Measurements from ENCODE around the gene NUDT12. TPM values are rescaled to one million over a fixed set of nuclear protein-coding genes. Genes with fewer than 3 reads are reported as not detected.

The NUDT12 gene
- total RNA-seq, 1 experiment from 2014 or later = 9.2 TPM

- Histone ChIP-seq H3K4me3 (ENCODE audit: low read depth in 2 of 2, low read length in 2 of 2) (no peak overlapping the region), H3K9me3 (ENCODE audit: control insufficient read depth, insufficient read depth, low read depth, low read length) (no peaks in the 10 kb centered on the region), H3K36me3 (ENCODE audit: control insufficient read depth, insufficient read depth, low read length) (no peaks in the 10 kb centered on the region), H3K27me3 (ENCODE audit: control insufficient read depth, insufficient read depth, low read length) (no peaks in the 10 kb centered on the region), H3K27ac (ENCODE audit: low read length) (no peak overlapping the region), H3K4me1 (ENCODE audit: control insufficient read depth, insufficient read depth, low read length) (no peaks in the 10 kb centered on the region)
- TF ChIP-seq POLR2AphosphoS5 (IDR thresholded peaks at IDR 0.05; ENCODE audit: low read depth, low read length) (no peak), SIN3A (IDR thresholded peaks at IDR 0.05; ENCODE audit: borderline replicate concordance, insufficient read depth, low read depth, low read length) (no peak), REST (IDR thresholded peaks at IDR 0.05; ENCODE audit: insufficient read depth in 1 of 2, low read depth in 2 of 2, low read length in 1 of 2) (no peak), TCF7L2 (IDR thresholded peaks at IDR 0.05; ENCODE audit: low read depth, low read length) (no peak)
- TF ChIP-seq, protein P1, sequence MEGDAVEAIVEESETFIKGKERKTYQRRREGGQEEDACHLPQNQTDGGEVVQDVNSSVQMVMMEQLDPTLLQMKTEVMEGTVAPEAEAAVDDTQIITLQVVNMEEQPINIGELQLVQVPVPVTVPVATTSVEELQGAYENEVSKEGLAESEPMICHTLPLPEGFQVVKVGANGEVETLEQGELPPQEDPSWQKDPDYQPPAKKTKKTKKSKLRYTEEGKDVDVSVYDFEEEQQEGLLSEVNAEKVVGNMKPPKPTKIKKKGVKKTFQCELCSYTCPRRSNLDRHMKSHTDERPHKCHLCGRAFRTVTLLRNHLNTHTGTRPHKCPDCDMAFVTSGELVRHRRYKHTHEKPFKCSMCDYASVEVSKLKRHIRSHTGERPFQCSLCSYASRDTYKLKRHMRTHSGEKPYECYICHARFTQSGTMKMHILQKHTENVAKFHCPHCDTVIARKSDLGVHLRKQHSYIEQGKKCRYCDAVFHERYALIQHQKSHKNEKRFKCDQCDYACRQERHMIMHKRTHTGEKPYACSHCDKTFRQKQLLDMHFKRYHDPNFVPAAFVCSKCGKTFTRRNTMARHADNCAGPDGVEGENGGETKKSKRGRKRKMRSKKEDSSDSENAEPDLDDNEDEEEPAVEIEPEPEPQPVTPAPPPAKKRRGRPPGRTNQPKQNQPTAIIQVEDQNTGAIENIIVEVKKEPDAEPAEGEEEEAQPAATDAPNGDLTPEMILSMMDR (IDR thresholded peaks at IDR 0.05) = no peak
- no TSS peak for BruUV-seq (replicated peaks)
- ATAC-seq = no peak
- CTCF ChIA-PET = no interaction called here
- intact Hi-C loops (cut with micrococcal nuclease; ENCODE audit: unreplicated experiment) = no loop called here
- no peak for DNase-seq (ENCODE audit: low read depth, low spot score)
- in situ Hi-C loops (cut with HindIII; ENCODE audit: low pct_unique_long_range_greater_than_20kb, low sequenced_read_pairs) = no loop called here
- POLR2A ChIA-PET = no interaction called here
Observed at GRCh38 chr5:103541114-103541513, 21.5 kb downstream of the NUDT12 start.

- no TSS peak for BruUV-seq (replicated peaks)
- CTCF ChIA-PET = no interaction called here
- POLR2A ChIA-PET = no interaction called here
- H3K4me1 ChIP-seq (ENCODE audit: control insufficient read depth, insufficient read depth, low read length) = no peaks in the 10 kb centered on the region
- no peak for TF ChIP-seq TCF7L2 (IDR thresholded peaks at IDR 0.05; ENCODE audit: low read depth, low read length)
- no peak for TF ChIP-seq POLR2AphosphoS5 (IDR thresholded peaks at IDR 0.05; ENCODE audit: low read depth, low read length)
- TF ChIP-seq REST (IDR thresholded peaks at IDR 0.05; ENCODE audit: insufficient read depth in 1 of 2, low read depth in 2 of 2, low read length in 1 of 2) = no peak
- TF ChIP-seq, protein P1 (IDR thresholded peaks at IDR 0.05) = no peak
- TF ChIP-seq SIN3A (IDR thresholded peaks at IDR 0.05; ENCODE audit: borderline replicate concordance, insufficient read depth, low read depth, low read length) = no peak
- intact Hi-C loops (cut with micrococcal nuclease; ENCODE audit: unreplicated experiment) (no loop called here), in situ Hi-C loops (cut with HindIII; ENCODE audit: low pct_unique_long_range_greater_than_20kb, low sequenced_read_pairs) (no loop called here)
- no peaks in the 10 kb centered on the region for H3K9me3 ChIP-seq (ENCODE audit: control insufficient read depth, insufficient read depth, low read depth, low read length)
- no peaks in the 10 kb centered on the region for H3K27me3 ChIP-seq (ENCODE audit: control insufficient read depth, insufficient read depth, low read length)
- H3K4me3 ChIP-seq (ENCODE audit: low read depth in 2 of 2, low read length in 2 of 2) = no peak overlapping the region
- no peak for DNase-seq (ENCODE audit: low read depth, low spot score)
- no peak for ATAC-seq
- no peak overlapping the region for H3K27ac ChIP-seq (ENCODE audit: low read length)
- no peaks in the 10 kb centered on the region for H3K36me3 ChIP-seq (ENCODE audit: control insufficient read depth, insufficient read depth, low read length)
Observed at GRCh38 chr5:103539376-103540330, 22.9 kb downstream of the NUDT12 start.
